Immature natural killer cell (primary cell): ENCODE measurements around the gene EPHX1. TPM values are rescaled to one million over a fixed set of nuclear protein-coding genes. Genes with fewer than 3 reads are reported as not detected.

Experiments used
- DNase-seq, 3 donors: peaks; one replicate each; pipeline ENCODE4 v3.0.0; 2022; ENCODE audit warnings: mixed read lengths in 1 of 3
- H3K27ac Mint-ChIP-seq, 6 donors: one replicate each; pipeline ENCODE4 v1.8.0; 2020; ENCODE audit warnings: mixed read lengths in 6 of 6, mild to moderate bottlenecking in 5 of 6, inconsistent platforms in 4 of 6, moderate library complexity in 3 of 6
- H3K27me3 Mint-ChIP-seq, 3 donors: one replicate each; pipeline ENCODE4 v1.8.0; 2020 to 2021; ENCODE audit warnings: low read depth in 3 of 3, mild to moderate bottlenecking in 3 of 3, mixed read lengths in 3 of 3, moderate library complexity in 3 of 3, inconsistent platforms in 1 of 3
- H3K36me3 Mint-ChIP-seq, 3 donors: one replicate each; pipeline ENCODE4 v1.8.0; 2020; ENCODE audit warnings: mixed read lengths in 3 of 3, inconsistent platforms in 2 of 3, mild to moderate bottlenecking in 2 of 3
- H3K4me1 Mint-ChIP-seq, 2 donors: one replicate each; pipeline ENCODE4 v1.8.0; 2020; ENCODE audit warnings: inconsistent platforms in 2 of 2, mild to moderate bottlenecking in 2 of 2, mixed read lengths in 2 of 2, moderate library complexity in 1 of 2
- H3K4me3 Mint-ChIP-seq, 5 donors: one replicate each; pipeline ENCODE4 v1.8.0; 2020; ENCODE audit warnings: mild to moderate bottlenecking in 5 of 5, mixed read lengths in 5 of 5, inconsistent platforms in 3 of 5, moderate library complexity in 3 of 5
- H3K9me3 Mint-ChIP-seq, 6 donors: one replicate each; pipeline ENCODE4 v1.8.0; 2020; ENCODE audit warnings: mild to moderate bottlenecking in 6 of 6, mixed read lengths in 6 of 6, inconsistent platforms in 4 of 6, moderate library complexity in 3 of 6
- polyA plus RNA-seq, 3 donors: library from polyadenylated mRNA; unstranded; fragments of 300-500 nt; fragmentation: Illumina TruSeq; gene quantifications; one replicate each; pipeline ENCODE4 v1.2.3, GENCODE V29; 2021

EPHX1 gene
- polyA plus RNA-seq, 3 donors from 2014 or later: 0.86 to 2.4 (median 1.5) TPM

- Mint-ChIP-seq H3K9me3 (no peaks in the 10 kb centered on the region), H3K27ac (no peak overlapping the region), H3K27me3 (peaks cover 0 to 3% (median 2%) of the 10 kb centered on the region in 3 donors), H3K4me1 (peaks cover 41 to 63% of the 10 kb centered on the region in 2 donors), H3K4me3 (no peak overlapping the region), H3K36me3 (peaks cover 10 to 54% (median 26%) of the 10 kb centered on the region in 3 donors)
- DNase-seq: no peak
Measured at GRCh38 chr1:225874431-225874830, 64.5 kb downstream of the EPHX1 start.

GRCh38 chr1:225875044-225875815, 65.3 kb downstream of the EPHX1 start:
- Mint-ChIP-seq H3K27ac (no peak overlapping the region), H3K27me3 (peaks cover 0 to 3% (median 2%) of the 10 kb centered on the region in 3 donors), H3K36me3 (peaks cover 10 to 54% (median 26%) of the 10 kb centered on the region in 3 donors), H3K4me3 (no peak overlapping the region), H3K4me1 (peaks cover 49 to 71% of the 10 kb centered on the region in 2 donors), H3K9me3 (no peaks in the 10 kb centered on the region)
- no peak for DNase-seq

DNA sequence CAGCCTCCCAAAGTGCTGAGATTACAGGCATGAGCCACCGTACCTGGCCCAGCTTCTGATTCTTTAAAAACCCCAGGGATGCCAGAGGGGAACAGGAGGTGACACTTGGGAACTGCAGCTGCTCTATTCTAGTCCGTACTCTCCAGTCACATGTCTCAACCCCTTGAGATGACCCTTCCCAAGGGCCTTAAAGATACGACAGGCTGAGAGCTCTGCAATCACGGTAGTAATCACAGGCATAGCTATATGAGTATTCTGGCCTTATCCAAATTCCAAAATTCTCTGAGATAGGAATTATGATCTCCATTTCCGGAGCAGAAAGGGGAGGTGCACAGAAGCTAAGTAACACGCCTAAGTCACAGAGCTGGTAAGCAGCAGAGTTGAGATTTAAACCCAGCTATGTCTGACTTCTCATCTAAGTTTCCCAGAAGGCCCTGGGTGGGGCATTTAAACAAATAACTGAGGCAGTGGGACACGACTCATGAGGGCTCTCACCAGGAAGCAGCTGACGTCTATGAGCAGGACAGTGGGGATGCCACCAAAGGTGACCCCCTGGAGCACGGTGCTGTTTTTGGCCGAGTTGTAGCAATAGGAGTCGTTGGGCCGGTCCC, 67.1 kb downstream of the EPHX1 start:
- Mint-ChIP-seq H3K4me3 (no peak overlapping the region), H3K27me3 (peaks cover 0 to 6% (median under 1%) of the 10 kb centered on the region in 3 donors), H3K27ac (no peak overlapping the region), H3K9me3 (no peaks in the 10 kb centered on the region), H3K4me1 (peaks cover 51 to 68% of the 10 kb centered on the region in 2 donors), H3K36me3 (peaks cover 0 to 36% (median 8%) of the 10 kb centered on the region in 3 donors)
- DNase-seq: no peak

- peaks cover 0 to 6% (median 0%) of the 10 kb centered on the region in 3 donors for H3K27me3 Mint-ChIP-seq
- peaks cover 0 to 36% (median 8%) of the 10 kb centered on the region in 3 donors for H3K36me3 Mint-ChIP-seq
- H3K4me3 Mint-ChIP-seq: peak overlapping the region in 1 of 5 donors; percentile 62
- no peak for DNase-seq
- H3K4me1 Mint-ChIP-seq: peaks cover 45 to 62% of the 10 kb centered on the region in 2 donors
- H3K27ac Mint-ChIP-seq: peak overlapping the region in 4 of 6 donors; percentile 55 to 83 (median 74)
- H3K9me3 Mint-ChIP-seq: no peaks in the 10 kb centered on the region
Measured at GRCh38 chr1:225877580-225877979, 67.7 kb downstream of the EPHX1 start.

GRCh38 chr1:225878282-225878681, 68.4 kb downstream of the EPHX1 start:
- H3K27ac Mint-ChIP-seq: peak overlapping the region in 5 of 6 donors; percentile 18 to 91 (median 73)
- no peak overlapping the region for H3K4me3 Mint-ChIP-seq
- H3K4me1 Mint-ChIP-seq: peaks cover 42 to 60% of the 10 kb centered on the region in 2 donors
- no peaks in the 10 kb centered on the region for H3K9me3 Mint-ChIP-seq
- H3K27me3 Mint-ChIP-seq: peaks cover 0 to 6% (median 0%) of the 10 kb centered on the region in 3 donors
- H3K36me3 Mint-ChIP-seq: peaks cover 0 to 33% (median 8%) of the 10 kb centered on the region in 3 donors
- DNase-seq: no peak

GRCh38 chr1:225879521-225880221, 69.7 kb downstream of the EPHX1 start:
- no peak for DNase-seq
- Mint-ChIP-seq H3K27me3 (peaks cover 0 to 6% (median 2%) of the 10 kb centered on the region in 3 donors), H3K9me3 (no peaks in the 10 kb centered on the region), H3K4me3 (peak overlapping the region; percentile 91 to 95 (median 93)), H3K36me3 (peaks cover 0 to 26% (median 8%) of the 10 kb centered on the region in 3 donors), H3K4me1 (peaks cover 45 to 59% of the 10 kb centered on the region in 2 donors), H3K27ac (peak overlapping the region; percentile 80 to 97 (median 91))

DNA sequence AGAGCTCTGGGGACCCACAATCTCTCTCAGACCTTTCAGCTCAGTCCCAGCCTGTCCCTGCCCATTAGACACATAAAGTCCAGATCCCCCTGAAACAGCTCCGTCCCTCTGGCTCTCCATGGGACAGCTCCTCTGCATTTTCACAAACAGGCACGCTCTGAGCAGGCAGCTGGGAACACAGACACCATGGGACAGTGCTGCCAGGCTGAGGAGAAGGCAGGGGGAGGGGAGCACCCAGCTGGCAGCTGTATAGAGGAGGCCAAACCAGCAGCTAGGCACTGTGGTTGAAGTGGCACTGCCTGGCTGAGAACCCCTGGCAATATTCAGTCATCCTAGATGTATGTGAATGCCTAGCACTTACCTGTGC, 70.3 kb downstream of the EPHX1 start:
- peaks cover under 1 to 6% (median 2%) of the 10 kb centered on the region in 3 donors for H3K27me3 Mint-ChIP-seq

DNA sequence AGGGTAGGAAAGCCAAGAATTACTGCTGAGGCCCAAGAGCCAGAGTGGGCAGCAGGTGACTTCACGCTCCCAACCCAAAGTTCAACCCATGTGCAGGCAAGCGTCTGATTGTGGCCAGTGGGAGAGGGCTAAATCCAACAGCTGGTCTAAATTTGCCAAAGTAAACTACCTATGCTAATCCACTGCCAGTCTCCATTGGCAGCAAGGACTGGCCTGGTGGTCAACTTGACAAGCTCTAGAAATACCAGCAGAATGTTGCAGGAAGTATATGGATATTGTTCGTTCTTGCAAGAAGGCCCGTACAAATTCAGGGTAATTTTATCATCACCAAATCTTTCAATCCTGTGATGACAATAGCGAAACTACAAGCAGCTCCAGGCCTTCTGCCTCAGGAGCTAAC, 70.7 kb downstream of the EPHX1 start:
- Mint-ChIP-seq H3K4me3 (peak overlapping the region; percentile 91 to 95 (median 93)), H3K4me1 (peaks cover 43 to 59% of the 10 kb centered on the region in 2 donors), H3K27ac (peak overlapping the region; percentile 80 to 97 (median 91)), H3K27me3 (peaks cover 1 to 6% (median 2%) of the 10 kb centered on the region in 3 donors), H3K36me3 (peaks cover 0 to 19% (median 8%) of the 10 kb centered on the region in 3 donors), H3K9me3 (no peaks in the 10 kb centered on the region)
- DNase-seq: peak in 1 of 3 donors; percentile 10

More for the DNA sequence above, 70.3 kb downstream of the EPHX1 start:
- Mint-ChIP-seq H3K9me3 (no peaks in the 10 kb centered on the region), H3K4me3 (peak overlapping the region; percentile 91 to 95 (median 93)), H3K4me1 (peaks cover 45 to 59% of the 10 kb centered on the region in 2 donors), H3K27ac (peak overlapping the region; percentile 80 to 97 (median 91)), H3K36me3 (peaks cover 0 to 22% (median 8%) of the 10 kb centered on the region in 3 donors)
- no peak for DNase-seq

DNA sequence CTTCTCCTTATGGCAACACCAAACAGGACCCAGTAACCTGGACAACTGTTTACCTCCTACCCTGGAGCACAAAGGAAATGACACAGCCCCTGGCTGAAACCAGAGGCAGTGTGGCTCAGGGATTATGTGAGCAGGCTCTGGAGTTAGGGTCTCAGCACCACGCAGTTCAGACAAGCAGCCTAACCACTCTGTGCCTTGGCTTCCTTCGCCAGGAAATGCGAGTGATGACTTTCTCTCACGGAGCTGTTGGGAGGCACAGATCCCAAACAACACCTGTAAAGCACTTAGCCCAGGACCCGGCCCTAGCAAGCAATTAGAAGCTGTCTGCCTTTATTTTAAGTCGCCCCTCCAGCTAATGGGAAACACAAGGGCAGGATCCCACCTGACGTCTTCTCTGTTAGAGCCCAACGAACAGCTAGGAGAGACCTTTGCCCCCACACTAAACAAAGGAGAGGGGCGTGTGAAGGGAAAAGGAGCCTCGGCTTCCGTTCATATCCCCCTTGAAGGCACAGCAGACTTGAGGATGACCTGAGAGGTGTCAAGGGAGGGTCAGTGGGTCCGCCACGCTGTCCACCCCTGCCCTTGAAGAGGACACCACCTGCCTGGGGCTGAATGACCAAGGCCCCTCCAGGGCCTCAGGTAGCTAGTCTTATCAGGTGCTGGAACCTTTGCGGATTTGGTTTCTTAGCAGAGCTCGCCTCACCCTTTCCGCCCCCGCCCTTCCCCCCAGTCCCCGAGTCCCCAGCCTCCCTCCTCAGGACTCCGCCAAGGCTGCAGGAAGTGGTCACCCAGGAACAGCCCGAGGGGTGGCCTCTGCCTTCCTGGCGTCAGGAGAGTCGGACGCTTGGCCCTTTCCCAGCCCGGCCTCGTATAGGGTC, 71.4 kb downstream of the EPHX1 start:
- H3K27ac Mint-ChIP-seq: peak overlapping the region; percentile 80 to 97 (median 91)
- peaks cover 41 to 59% of the 10 kb centered on the region in 2 donors for H3K4me1 Mint-ChIP-seq
- DNase-seq: peak; percentile 39 to 45 (median 42)
- H3K9me3 Mint-ChIP-seq: no peaks in the 10 kb centered on the region
- peaks cover 0 to 15% (median 8%) of the 10 kb centered on the region in 3 donors for H3K36me3 Mint-ChIP-seq
- peaks cover 1 to 6% (median 2%) of the 10 kb centered on the region in 3 donors for H3K27me3 Mint-ChIP-seq
- peak overlapping the region; percentile 91 to 95 (median 93) for H3K4me3 Mint-ChIP-seq

DNA sequence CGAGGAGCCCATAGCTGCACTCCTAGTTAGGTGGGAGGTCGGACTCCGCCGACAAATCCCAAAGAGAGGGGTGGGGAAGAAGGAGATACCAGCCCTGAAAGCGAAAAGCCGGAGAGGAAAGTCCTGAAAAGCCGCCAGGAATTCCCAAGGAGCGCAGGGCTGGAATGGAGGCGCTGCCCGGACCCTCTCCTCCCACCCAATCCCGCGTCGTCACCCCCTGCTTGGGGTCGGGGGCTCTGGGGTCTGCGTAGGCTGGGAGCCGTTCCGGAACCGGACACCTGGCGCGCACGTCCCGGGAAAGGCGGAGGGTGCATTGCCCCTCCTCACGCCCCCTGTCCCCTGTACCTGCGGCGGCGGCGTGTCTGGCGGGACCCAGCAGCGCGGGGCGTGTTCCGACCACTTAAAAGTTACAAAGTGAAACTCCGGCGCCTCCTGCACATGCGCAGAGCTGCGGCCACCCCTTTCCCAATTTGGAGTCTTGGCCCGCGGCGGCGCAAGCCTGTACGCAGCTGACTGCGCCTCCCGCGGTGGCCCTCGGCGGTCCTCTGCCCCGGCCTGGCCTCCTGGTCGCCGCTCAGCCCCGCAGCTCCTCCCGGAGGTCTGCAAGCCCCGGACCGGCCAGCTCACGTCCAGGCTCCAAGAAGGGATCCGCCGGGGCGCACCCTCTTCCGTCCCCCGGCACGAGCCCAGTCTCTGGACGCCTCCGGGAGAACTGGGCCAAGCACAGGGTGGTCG, 72.2 kb downstream of the EPHX1 start, which contains the start of gene TMEM63A:
Gene TMEM63A (minus strand): TSS at position 422 of the 735 bp plus-strand sequence. CDS start 4,800 bp downstream, outside the sequence.
- DNase-seq: peak; percentile 89 to 90 (median 90)
- Mint-ChIP-seq H3K4me1 (peaks cover 41 to 55% of the 10 kb centered on the region in 2 donors), H3K36me3 (peaks cover 0 to 10% (median 5%) of the 10 kb centered on the region in 3 donors), H3K27me3 (peaks cover 1 to 6% (median 2%) of the 10 kb centered on the region in 3 donors), H3K9me3 (no peaks in the 10 kb centered on the region), H3K27ac (peak within 1 kb of the TSS; percentile 80 to 97 (median 91)), H3K4me3 (peak within 1 kb of the TSS; percentile 91 to 95 (median 93))

DNA sequence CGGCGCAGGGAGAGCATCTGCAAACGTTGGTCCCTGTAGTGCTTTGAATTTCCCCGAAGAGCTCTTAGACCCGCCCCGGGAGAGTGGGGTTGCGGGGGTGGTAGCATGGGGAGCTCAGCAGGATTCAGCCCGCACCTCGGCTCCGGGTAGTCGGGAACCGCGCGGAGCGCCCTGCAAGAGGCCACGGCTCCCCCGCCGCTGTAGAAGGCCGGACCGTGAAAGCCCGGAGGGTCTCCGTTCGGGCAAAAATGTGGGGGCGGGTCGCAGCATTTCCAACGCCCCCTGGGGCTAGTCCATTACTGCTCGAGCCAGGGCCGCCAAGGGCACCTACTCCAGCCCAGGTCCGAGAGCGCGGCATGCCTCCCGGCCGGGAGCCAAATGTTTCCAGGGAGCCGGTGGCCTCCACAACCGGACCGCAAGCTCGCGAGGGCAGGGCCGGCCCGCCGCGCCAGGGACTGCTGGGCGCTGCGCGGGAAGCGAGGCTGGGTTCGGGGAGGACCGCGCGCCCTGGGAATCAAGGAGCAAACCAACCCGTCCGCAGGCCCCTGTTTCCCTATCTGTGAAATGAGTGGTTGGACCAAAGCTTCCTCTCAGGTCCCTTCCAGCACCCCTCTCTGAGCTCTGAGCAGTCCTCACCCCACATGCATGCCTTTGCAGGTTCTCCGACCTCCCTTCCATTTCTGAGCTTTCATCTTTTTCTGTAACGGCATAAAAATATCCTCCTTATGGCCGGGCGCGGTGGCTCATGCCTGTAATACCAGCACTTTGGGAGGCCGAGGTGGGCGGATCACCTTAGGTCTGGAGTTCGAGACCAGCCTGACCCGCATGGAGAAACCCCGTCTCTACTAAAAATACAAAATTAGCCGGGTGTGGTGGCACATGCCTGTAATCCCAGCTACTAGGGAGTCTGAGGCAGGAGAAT, 73.0 kb downstream of the EPHX1 start:
- Mint-ChIP-seq H3K36me3 (peaks cover 0 to 4% (median 0%) of the 10 kb centered on the region in 3 donors), H3K9me3 (no peaks in the 10 kb centered on the region), H3K4me1 (peaks cover 39 to 47% of the 10 kb centered on the region in 2 donors), H3K4me3 (peak overlapping the region; percentile 91 to 95 (median 93)), H3K27me3 (peaks cover 1 to 6% (median 2%) of the 10 kb centered on the region in 3 donors), H3K27ac (peak overlapping the region; percentile 76 to 97 (median 84))
- DNase-seq: peak in 2 of 3 donors; percentile 18 to 29
